Panc1 (cell line): ENCODE data around the gene TTC28. TPM values are rescaled to one million over a fixed set of nuclear protein-coding genes. Genes with fewer than 3 reads are reported as not detected.

ENCODE experiments used
- ATAC-seq: fragments of 200-7000 bp; cut with Tn5 transposase; 2 replicates; pipeline ENCODE4 v1.9.1; 2020; ENCODE audit warnings: mild to moderate bottlenecking, moderate library complexity
- BruUV-seq: library from RNA; stranded (reverse); fragments of 400-500 nt; replicated peaks from 2 replicates; lab custom pipeline; 2021; lab: Mats Ljungman, UMichigan
- CTCF ChIA-PET: fragments of 300-600 bp; sonication (Branson Sonifier 250); formaldehyde crosslinking; loops from one replicate; lab custom pipeline; 2022; ENCODE audit warnings: antibody characterized with exemption; lab: Charles Lee
- POLR2A ChIA-PET: fragments of 300-600 bp; sonication (Branson Sonifier 250); formaldehyde crosslinking; loops from one replicate; lab custom pipeline; 2022; ENCODE audit warnings: antibody characterized with exemption; lab: Charles Lee
- DNase-seq: peaks from one replicate; pipeline ENCODE4 v3.0.0-alpha.2; 2010; ENCODE audit warnings: low read depth, low spot score
- H3K27ac ChIP-seq: 2 replicates; pipeline ENCODE4 v1.5.1; 2011; ENCODE audit warnings: mild to moderate bottlenecking, low read length, inconsistent platforms
- H3K27me3 ChIP-seq: fragments of 200-500 bp; sonication (Bioruptor generic); 2 replicates; pipeline ENCODE4 v1.6.0; 2014; ENCODE audit warnings: low read length, inconsistent platforms; ENCODE audit not compliant: control insufficient read depth, insufficient read depth
- H3K36me3 ChIP-seq: fragments of 200-500 bp; sonication (Bioruptor generic); 2 replicates; pipeline ENCODE4 v1.5.1; 2014; ENCODE audit warnings: inconsistent platforms, mild to moderate bottlenecking, low read length, moderate library complexity; ENCODE audit not compliant: control insufficient read depth, insufficient read depth
- H3K4me1 ChIP-seq: 2 replicates; pipeline ENCODE4 v1.5.1; 2011; ENCODE audit warnings: inconsistent platforms, mild to moderate bottlenecking, low read length, moderate library complexity; ENCODE audit not compliant: control insufficient read depth, insufficient read depth
- H3K4me3 ChIP-seq, 2 experiments: 2 replicates each; pipeline ENCODE4 v1.5.1; 2011 to 2012; ENCODE audit warnings: low read depth in 2 of 2, low read length in 2 of 2, mild to moderate bottlenecking in 2 of 2, inconsistent platforms in 1 of 2, moderate library complexity in 1 of 2
- H3K9me3 ChIP-seq: fragments of 200-500 bp; sonication (Bioruptor generic); 2 replicates; pipeline ENCODE4 v1.5.1; 2014; ENCODE audit warnings: low read depth, mild to moderate bottlenecking, inconsistent platforms, low read length, moderate library complexity; ENCODE audit not compliant: control insufficient read depth, insufficient read depth
- POLR2AphosphoS5 ChIP-seq: IDR thresholded peaks from 2 replicates; pipeline ENCODE4 v1.6.1; 2012; ENCODE audit warnings: mild to moderate bottlenecking, low read depth, low read length, moderate library complexity
- REST ChIP-seq, 2 experiments: IDR thresholded peaks; 2 replicates each; pipeline ENCODE4 v1.6.1; 2011 to 2012; ENCODE audit warnings: low read depth in 2 of 2, control low read depth in 1 of 2, low read length in 1 of 2, mild to moderate bottlenecking in 1 of 2, moderate library complexity in 1 of 2; ENCODE audit not compliant: insufficient read depth in 1 of 2
- SIN3A ChIP-seq: IDR thresholded peaks from 2 replicates; pipeline ENCODE4 v1.6.1; 2012; ENCODE audit warnings: low read depth, mild to moderate bottlenecking, low read length, moderate library complexity, borderline replicate concordance; ENCODE audit not compliant: insufficient read depth
- TCF7L2 ChIP-seq: IDR thresholded peaks from 2 replicates; pipeline ENCODE4 v1.6.1; 2011; ENCODE audit warnings: mild to moderate bottlenecking, low read depth, low read length, inconsistent platforms
- in situ Hi-C: cut with HindIII; loops from 2 replicates; pipeline ENCODE4 v1.10.0; 2016; ENCODE audit warnings: low sequenced_read_pairs, low pct_unique_long_range_greater_than_20kb
- intact Hi-C: fragments of 100-400 bp; cut with micrococcal nuclease; formaldehyde crosslinking; loops from one replicate; pipeline ENCODE4 v1.10.0; 2022; ENCODE audit not compliant: unreplicated experiment
- total RNA-seq: library from RNA; stranded (reverse); gene quantifications from one replicate; pipeline ENCODE4 v1.2.1, GENCODE V29; 2021; ENCODE audit not compliant: unreplicated experiment
- TF ChIP-seq, protein P1 (sequence below): fragments of 450-650 bp; IDR thresholded peaks from 2 replicates; pipeline ENCODE4 v1.5.1; 2017; ENCODE audit warnings: mild to moderate bottlenecking

Gene TTC28
- total RNA-seq, 1 experiment from 2014 or later: 24.8 TPM

- no TSS peak for BruUV-seq
- POLR2A ChIA-PET: no interaction called here
- ATAC-seq: no peak
- Histone ChIP-seq H3K36me3 (no peaks in the 10 kb centered on the region), H3K4me1 (no peaks in the 10 kb centered on the region), H3K27ac (no peak overlapping the region), H3K9me3 (no peaks in the 10 kb centered on the region), H3K4me3 (no peak overlapping the region), H3K27me3 (no peaks in the 10 kb centered on the region)
- DNase-seq: no peak
- TF ChIP-seq TCF7L2 (no peak), SIN3A (no peak), POLR2AphosphoS5 (no peak), REST (IDR thresholded peaks at IDR 0.05; ENCODE audit: insufficient read depth in 1 of 2, low read depth in 2 of 2, low read length in 1 of 2) (no peak)
- TF ChIP-seq, protein P1, sequence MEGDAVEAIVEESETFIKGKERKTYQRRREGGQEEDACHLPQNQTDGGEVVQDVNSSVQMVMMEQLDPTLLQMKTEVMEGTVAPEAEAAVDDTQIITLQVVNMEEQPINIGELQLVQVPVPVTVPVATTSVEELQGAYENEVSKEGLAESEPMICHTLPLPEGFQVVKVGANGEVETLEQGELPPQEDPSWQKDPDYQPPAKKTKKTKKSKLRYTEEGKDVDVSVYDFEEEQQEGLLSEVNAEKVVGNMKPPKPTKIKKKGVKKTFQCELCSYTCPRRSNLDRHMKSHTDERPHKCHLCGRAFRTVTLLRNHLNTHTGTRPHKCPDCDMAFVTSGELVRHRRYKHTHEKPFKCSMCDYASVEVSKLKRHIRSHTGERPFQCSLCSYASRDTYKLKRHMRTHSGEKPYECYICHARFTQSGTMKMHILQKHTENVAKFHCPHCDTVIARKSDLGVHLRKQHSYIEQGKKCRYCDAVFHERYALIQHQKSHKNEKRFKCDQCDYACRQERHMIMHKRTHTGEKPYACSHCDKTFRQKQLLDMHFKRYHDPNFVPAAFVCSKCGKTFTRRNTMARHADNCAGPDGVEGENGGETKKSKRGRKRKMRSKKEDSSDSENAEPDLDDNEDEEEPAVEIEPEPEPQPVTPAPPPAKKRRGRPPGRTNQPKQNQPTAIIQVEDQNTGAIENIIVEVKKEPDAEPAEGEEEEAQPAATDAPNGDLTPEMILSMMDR: no peak
- in situ Hi-C loops (no loop called here), intact Hi-C loops (no loop called here)
- CTCF ChIA-PET: no interaction called here
These were observed 322.4 kb downstream of the TTC28 start for GRCh38 chr22:28357193-28357592.

- no peaks in the 10 kb centered on the region for H3K27me3 ChIP-seq
- no peak for TF ChIP-seq SIN3A
- TF ChIP-seq TCF7L2: no peak
- TF ChIP-seq REST (IDR thresholded peaks at IDR 0.05; ENCODE audit: insufficient read depth in 1 of 2, low read depth in 2 of 2, low read length in 1 of 2): no peak
- TF ChIP-seq, protein P1: no peak
- TF ChIP-seq POLR2AphosphoS5: no peak
- ATAC-seq: no peak
- no peaks in the 10 kb centered on the region for H3K36me3 ChIP-seq
- no peak overlapping the region for H3K27ac ChIP-seq
- in situ Hi-C loops: no loop called here
- DNase-seq: no peak
- H3K4me1 ChIP-seq: no peaks in the 10 kb centered on the region
- intact Hi-C loops: no loop called here
- BruUV-seq: no TSS peak
- H3K9me3 ChIP-seq: no peaks in the 10 kb centered on the region
- H3K4me3 ChIP-seq: no peak overlapping the region
- POLR2A ChIA-PET: no interaction called here
- CTCF ChIA-PET: interaction anchor here (0.6 kb wide), 1 partner anchor 243 kb away, joined by 7 read pairs; no protein-coding TSS in a partner anchor
These were observed 328.2 kb downstream of the TTC28 start for GRCh38 chr22:28351476-28351875.
